SK-N-SH (cell line): ENCODE measurements around the gene PTPRK. TPM values are rescaled to one million over a fixed set of nuclear protein-coding genes. Genes with fewer than 3 reads are reported as not detected.

Experiments
- CTCF ChIA-PET: fragments of 300-600, 350-600 bp; formaldehyde crosslinking; extraction: SDS; loops from one replicate; lab custom pipeline; 2021; lab: Yijun Ruan, JAX
- POLR2A ChIA-PET: fragments of 350-600 bp; sonication (Branson Sonifier 250); formaldehyde crosslinking; extraction: SDS; loops from one replicate; lab custom pipeline; 2020; ENCODE audit warnings: antibody characterized with exemption, inconsistent platforms; lab: Yijun Ruan, JAX
- DNase-seq: peaks from one replicate; pipeline ENCODE4 v3.0.0; 2012
- H2AFZ ChIP-seq: fragments of 200-600 bp; sonication (generic); 2 replicates; pipeline ENCODE4 v1.8.1; 2016; ENCODE audit warnings: antibody characterized with exemption, mild to moderate bottlenecking, low read depth
- H3F3A ChIP-seq: fragments of 200-600 bp; sonication (generic); replicated peaks from 2 replicates; pipeline ENCODE3; 2016; ENCODE audit warnings: antibody characterized with exemption, mild to moderate bottlenecking; ENCODE audit not compliant: insufficient read depth
- H3K27ac ChIP-seq, 2 experiments: fragments of 200-500 bp in 1 of 2; fragments of 200-600 bp in 1 of 2; sonication (Bioruptor generic) in 1 of 2; sonication (generic), shearing (Covaris generic) in 1 of 2; 2 replicates each; pipeline versions ENCODE4 v1.5.1 to v1.6.1; 2014 to 2016; ENCODE audit warnings: low read depth in 2 of 2, inconsistent platforms in 1 of 2, low read length in 1 of 2, mild to moderate bottlenecking in 1 of 2, mixed read lengths in 1 of 2
- H3K27me3 ChIP-seq: fragments of 200-600 bp; sonication (generic), shearing (Covaris generic); 2 replicates; pipeline ENCODE4 v1.6.1; 2016; ENCODE audit warnings: mixed run types; ENCODE audit not compliant: insufficient read depth
- H3K36me3 ChIP-seq, 2 experiments: fragments of 200-500 bp in 1 of 2; fragments of 200-600 bp in 1 of 2; sonication (Bioruptor generic) in 1 of 2; sonication (generic) in 1 of 2; replicated peaks in 1 of 2; 2 replicates each; pipeline versions ENCODE3 to v1.5.1; 2014 to 2016; ENCODE audit warnings: low read length in 1 of 2, mild to moderate bottlenecking in 1 of 2; ENCODE audit not compliant: insufficient read depth in 2 of 2, control insufficient read depth in 1 of 2
- H3K4me1 ChIP-seq, 2 experiments: fragments of 200-500 bp in 1 of 2; fragments of 200-600 bp in 1 of 2; sonication (Bioruptor generic) in 1 of 2; sonication (generic), shearing (Covaris generic) in 1 of 2; 2 replicates each; pipeline versions ENCODE4 v1.5.1 to v1.6.1; 2014 to 2016; ENCODE audit warnings: low read depth in 1 of 2, low read length in 1 of 2, mixed run types in 1 of 2; ENCODE audit not compliant: insufficient read depth in 2 of 2, control insufficient read depth in 1 of 2
- H3K4me2 ChIP-seq: fragments of 200-600 bp; sonication (generic), shearing (Covaris generic); 2 replicates; pipeline ENCODE4 v1.6.1; 2017; ENCODE audit warnings: mixed run types
- H3K4me3 ChIP-seq, 2 experiments: fragments of 200-500 bp in 1 of 2; fragments of 200-600 bp in 1 of 2; sonication (Bioruptor generic) in 1 of 2; sonication (generic), shearing (Covaris generic) in 1 of 2; 2 replicates each; pipeline versions ENCODE4 v1.5.1 to v1.8.1; 2014 to 2016; ENCODE audit warnings: low read depth in 2 of 2, inconsistent platforms in 1 of 2, low read length in 1 of 2, mild to moderate bottlenecking in 1 of 2, mixed read lengths in 1 of 2, moderate library complexity in 1 of 2
- H3K79me2 ChIP-seq: fragments of 200-600 bp; sonication (generic); 2 replicates; pipeline ENCODE4 v1.8.1; 2017; ENCODE audit warnings: mild to moderate bottlenecking; ENCODE audit not compliant: insufficient read depth
- H3K9ac ChIP-seq: fragments of 200-600 bp; sonication (generic); 2 replicates; pipeline ENCODE4 v1.6.1; 2017; ENCODE audit warnings: mixed run types
- H3K9me2 ChIP-seq: fragments of 200-600 bp; sonication (generic); 2 replicates; pipeline ENCODE4 v1.6.1; 2017; ENCODE audit warnings: mixed run types
- H3K9me3 ChIP-seq: fragments of 200-600 bp; sonication (generic); 2 replicates; pipeline ENCODE4 v1.6.1; 2017; ENCODE audit warnings: mixed run types, mild to moderate bottlenecking, moderate library complexity
- H4K20me1 ChIP-seq: fragments of 200-600 bp; sonication (generic); 2 replicates; pipeline ENCODE4 v1.6.1; 2017; ENCODE audit warnings: mild to moderate bottlenecking, mixed run types; ENCODE audit not compliant: insufficient read depth
- ELF1 ChIP-seq: IDR thresholded peaks from 2 replicates; pipeline ENCODE4 v1.4.0; 2012
- FOSL2 ChIP-seq: IDR thresholded peaks from 2 replicates; pipeline ENCODE4 v1.4.0; 2012; ENCODE audit warnings: low read depth, mild to moderate bottlenecking, moderate library complexity, borderline replicate concordance
- FOXM1 ChIP-seq: IDR thresholded peaks from 2 replicates; pipeline ENCODE4 v1.4.0; 2012; ENCODE audit warnings: low read depth, mild to moderate bottlenecking
- GABPA ChIP-seq: IDR thresholded peaks from 2 replicates; pipeline ENCODE4 v1.4.0; 2012; ENCODE audit warnings: low read depth, mild to moderate bottlenecking
- JUND ChIP-seq: IDR thresholded peaks from 2 replicates; pipeline ENCODE4 v1.4.0; 2012
- MXI1 ChIP-seq: IDR thresholded peaks from 2 replicates; pipeline ENCODE4 v1.6.1; 2012; ENCODE audit warnings: mild to moderate bottlenecking, low read depth, low read length, improper control_type of control experiment
- NRF1 ChIP-seq: IDR thresholded peaks from 2 replicates; pipeline ENCODE4 v1.6.1; 2012; ENCODE audit warnings: low read depth, mild to moderate bottlenecking, low read length
- RCOR1 ChIP-seq: fragments of 150-350 bp; IDR thresholded peaks from 2 replicates; pipeline ENCODE4 v1.6.1; 2017; ENCODE audit warnings: antibody characterized with exemption, low read length
- SIN3A ChIP-seq: IDR thresholded peaks from 2 replicates; pipeline ENCODE4 v1.6.1; 2012; ENCODE audit warnings: low read depth, mild to moderate bottlenecking, low read length, moderate library complexity, borderline replicate concordance
- SMC3 ChIP-seq: IDR thresholded peaks from 2 replicates; pipeline ENCODE4 v1.6.1; 2012; ENCODE audit warnings: low read depth, low read length, improper control_type of control experiment
- WGBS: methylation state at CpG from one replicate; pipeline ENCODE4 v1.1.6; 2017; ENCODE audit warnings: low lambda C conversion rate; 5-methylcytosine and 5-hydroxymethylcytosine counted together
- polyA plus RNA-seq, 3 experiments: library from polyadenylated mRNA; depleted of rRNA; stranded (reverse); fragments of >200 nt; gene quantifications; 2 replicates each; pipeline ENCODE4 v1.2.3, GENCODE V29; 2012
- TF ChIP-seq, protein P1 (sequence below): IDR thresholded peaks from 2 replicates; pipeline ENCODE4 v1.4.0; 2012; ENCODE audit warnings: low read depth
- TF ChIP-seq, protein P2 (sequence below): IDR thresholded peaks from 2 replicates; pipeline ENCODE4; 2012
- TF ChIP-seq, protein P3 (sequence below): IDR thresholded peaks from 2 replicates; pipeline ENCODE4 v1.6.1; 2012; ENCODE audit warnings: mild to moderate bottlenecking, low read depth, low read length, moderate library complexity

Gene PTPRK
- polyA plus RNA-seq, 1 of the 3 experiments (the other 2 are of a cell fraction) = 9.5 TPM

DNA sequence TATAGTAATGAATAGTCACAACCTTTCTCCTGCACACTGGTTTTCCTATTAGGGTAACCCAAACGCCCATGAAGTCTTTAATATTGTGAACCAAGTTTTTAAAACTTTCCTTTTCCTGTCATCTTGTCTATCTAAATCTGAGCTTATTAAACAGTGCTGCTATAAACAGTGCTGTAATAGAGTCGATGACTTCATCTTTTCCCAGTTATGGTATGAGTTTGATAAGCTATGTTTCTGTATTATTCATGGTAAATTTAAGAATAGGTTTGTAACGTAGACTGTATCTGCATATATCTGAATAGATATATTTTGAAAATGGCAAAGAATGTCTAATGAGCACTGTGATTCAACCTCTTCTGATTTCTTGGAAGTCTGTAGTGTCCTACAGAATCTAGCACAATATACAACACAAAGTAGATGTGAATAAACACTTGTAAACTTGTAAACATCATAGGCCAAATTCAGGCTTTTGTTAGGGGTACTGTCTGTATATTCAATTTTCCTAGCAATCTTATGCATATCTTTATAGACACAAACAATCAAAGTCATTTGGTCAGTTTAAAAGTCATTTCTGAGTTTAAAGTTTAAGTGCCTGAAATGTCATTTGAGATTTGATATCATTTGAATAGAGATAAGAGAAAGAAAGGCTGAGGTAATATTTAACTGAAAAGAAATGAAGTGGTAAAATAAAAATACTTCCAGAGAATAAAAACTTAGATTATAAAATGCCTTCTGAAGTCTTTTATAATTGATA is 155.5 kb downstream of the PTPRK start:
- Histone ChIP-seq H3K4me2 (no peak overlapping the region), H4K20me1 (no peaks in the 10 kb centered on the region; the same call in 1 of the 2 replicates), H3K4me3 (no peak overlapping the region), H3K9me2 (no peaks in the 10 kb centered on the region), H3K79me2 (peaks cover 31% of the 10 kb centered on the region; the same call in 1 of the 2 replicates), H3K36me3 (no peaks in the 10 kb centered on the region), H3K27me3 (no peaks in the 10 kb centered on the region), H3F3A (peaks cover 10% of the 10 kb centered on the region), H3K9me3 (no peaks in the 10 kb centered on the region), H3K27ac (no peak overlapping the region), H3K9ac (no peak overlapping the region), H3K4me1 (peaks cover 0 to 11% of the 10 kb centered on the region in 2 experiments; a peak in 1 of 4 replicates), H2AFZ (no peak overlapping the region)
- TF ChIP-seq, protein P1, sequence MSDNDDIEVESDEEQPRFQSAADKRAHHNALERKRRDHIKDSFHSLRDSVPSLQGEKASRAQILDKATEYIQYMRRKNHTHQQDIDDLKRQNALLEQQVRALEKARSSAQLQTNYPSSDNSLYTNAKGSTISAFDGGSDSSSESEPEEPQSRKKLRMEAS = no peak
- TF ChIP-seq FOSL2 (no peak), FOXM1 (no peak), MXI1 (no peak), NRF1 (no peak), JUND (no peak), SIN3A (no peak), ELF1 (no peak), RCOR1 (no peak), GABPA (no peak), SMC3 (no peak)
- TF ChIP-seq, protein P2, sequence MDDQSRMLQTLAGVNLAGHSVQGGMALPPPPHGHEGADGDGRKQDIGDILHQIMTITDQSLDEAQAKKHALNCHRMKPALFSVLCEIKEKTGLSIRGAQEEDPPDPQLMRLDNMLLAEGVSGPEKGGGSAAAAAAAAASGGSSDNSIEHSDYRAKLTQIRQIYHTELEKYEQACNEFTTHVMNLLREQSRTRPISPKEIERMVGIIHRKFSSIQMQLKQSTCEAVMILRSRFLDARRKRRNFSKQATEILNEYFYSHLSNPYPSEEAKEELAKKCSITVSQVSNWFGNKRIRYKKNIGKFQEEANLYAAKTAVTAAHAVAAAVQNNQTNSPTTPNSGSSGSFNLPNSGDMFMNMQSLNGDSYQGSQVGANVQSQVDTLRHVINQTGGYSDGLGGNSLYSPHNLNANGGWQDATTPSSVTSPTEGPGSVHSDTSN = no peak
- TF ChIP-seq, protein P3, sequence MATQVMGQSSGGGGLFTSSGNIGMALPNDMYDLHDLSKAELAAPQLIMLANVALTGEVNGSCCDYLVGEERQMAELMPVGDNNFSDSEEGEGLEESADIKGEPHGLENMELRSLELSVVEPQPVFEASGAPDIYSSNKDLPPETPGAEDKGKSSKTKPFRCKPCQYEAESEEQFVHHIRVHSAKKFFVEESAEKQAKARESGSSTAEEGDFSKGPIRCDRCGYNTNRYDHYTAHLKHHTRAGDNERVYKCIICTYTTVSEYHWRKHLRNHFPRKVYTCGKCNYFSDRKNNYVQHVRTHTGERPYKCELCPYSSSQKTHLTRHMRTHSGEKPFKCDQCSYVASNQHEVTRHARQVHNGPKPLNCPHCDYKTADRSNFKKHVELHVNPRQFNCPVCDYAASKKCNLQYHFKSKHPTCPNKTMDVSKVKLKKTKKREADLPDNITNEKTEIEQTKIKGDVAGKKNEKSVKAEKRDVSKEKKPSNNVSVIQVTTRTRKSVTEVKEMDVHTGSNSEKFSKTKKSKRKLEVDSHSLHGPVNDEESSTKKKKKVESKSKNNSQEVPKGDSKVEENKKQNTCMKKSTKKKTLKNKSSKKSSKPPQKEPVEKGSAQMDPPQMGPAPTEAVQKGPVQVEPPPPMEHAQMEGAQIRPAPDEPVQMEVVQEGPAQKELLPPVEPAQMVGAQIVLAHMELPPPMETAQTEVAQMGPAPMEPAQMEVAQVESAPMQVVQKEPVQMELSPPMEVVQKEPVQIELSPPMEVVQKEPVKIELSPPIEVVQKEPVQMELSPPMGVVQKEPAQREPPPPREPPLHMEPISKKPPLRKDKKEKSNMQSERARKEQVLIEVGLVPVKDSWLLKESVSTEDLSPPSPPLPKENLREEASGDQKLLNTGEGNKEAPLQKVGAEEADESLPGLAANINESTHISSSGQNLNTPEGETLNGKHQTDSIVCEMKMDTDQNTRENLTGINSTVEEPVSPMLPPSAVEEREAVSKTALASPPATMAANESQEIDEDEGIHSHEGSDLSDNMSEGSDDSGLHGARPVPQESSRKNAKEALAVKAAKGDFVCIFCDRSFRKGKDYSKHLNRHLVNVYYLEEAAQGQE = no peak
- ChIA-PET POLR2A (no interaction called here), CTCF (no interaction called here)
- DNase-seq = no peak
- WGBS = 77% methylated on average over 3 of the region's 3 CpGs
